H1 (cell line): ENCODE results near the gene C5orf52. TPM values are rescaled to one million over a fixed set of nuclear protein-coding genes. Genes with fewer than 3 reads are reported as not detected.

Source experiments
- CTCF ChIA-PET: fragments of 300-600 bp; sonication (Branson Sonifier 250); formaldehyde crosslinking; loops from one replicate; lab custom pipeline; 2021; ENCODE audit not compliant: partially characterized antibody; lab: Charles Lee
- POLR2A ChIA-PET: fragments of 300-600 bp; sonication (Branson Sonifier 250); formaldehyde crosslinking; loops from one replicate; lab custom pipeline; 2021; ENCODE audit warnings: inconsistent platforms; ENCODE audit not compliant: partially characterized antibody; lab: Charles Lee
- DNase-seq, 2 experiments: peaks; one replicate each; pipeline versions ENCODE4 v3.0.0 to v3.0.0-alpha.2; 2010 to 2022; ENCODE audit warnings: low spot score in 2 of 2, low read depth in 1 of 2, mixed read lengths in 1 of 2
- FAIRE-seq: peaks from 2 replicates; lab custom pipeline; 2011; peaks lifted over from hg19 to GRCh38; lab: Jason Lieb, UNC
- H2AFZ ChIP-seq: 2 replicates; pipeline ENCODE4 v1.8.1; 2012; ENCODE audit warnings: low read length, inconsistent platforms
- H2AK5ac ChIP-seq: 2 replicates; pipeline ENCODE4 v1.6.1; 2013; ENCODE audit warnings: low read depth, low read length
- H2BK120ac ChIP-seq: replicated peaks from 2 replicates; pipeline ENCODE3; 2013; ENCODE audit warnings: low read depth, low read length, inconsistent platforms
- H2BK12ac ChIP-seq: 2 replicates; pipeline ENCODE4 v1.6.1; 2013; ENCODE audit warnings: low read depth, low read length
- H2BK15ac ChIP-seq: 2 replicates; pipeline ENCODE4 v1.6.1; 2013; ENCODE audit warnings: low read length
- H2BK20ac ChIP-seq: 2 replicates; pipeline ENCODE4 v1.6.1; 2013; ENCODE audit warnings: low read length
- H2BK5ac ChIP-seq: 2 replicates; pipeline ENCODE4 v1.6.1; 2013; ENCODE audit warnings: low read depth, low read length
- H3K14ac ChIP-seq: 2 replicates; pipeline ENCODE4 v1.6.1; 2013; ENCODE audit warnings: inconsistent platforms; ENCODE audit not compliant: insufficient read length
- H3K18ac ChIP-seq: 2 replicates; pipeline ENCODE4 v1.6.1; 2013; ENCODE audit warnings: low read length; ENCODE audit errors: extremely low read depth
- H3K23ac ChIP-seq: 2 replicates; pipeline ENCODE4 v1.6.1; 2013; ENCODE audit warnings: inconsistent platforms; ENCODE audit not compliant: insufficient read length
- H3K23me2 ChIP-seq: 2 replicates; pipeline ENCODE4 v1.6.1; 2013; ENCODE audit warnings: low read depth, low read length
- H3K27ac ChIP-seq: 2 replicates; pipeline ENCODE4 v1.6.1; 2011; ENCODE audit warnings: low read depth, low read length, inconsistent platforms
- H3K27me3 ChIP-seq, 4 experiments: replicated peaks in 1 of 4; 1 replicate in 1 of 4; 2 replicates in 3 of 4; pipeline versions ENCODE4 v1.6.1 to v1.8.1; 2011 to 2013; ENCODE audit warnings: low read length in 3 of 4, mild to moderate bottlenecking in 3 of 4, inconsistent platforms in 2 of 4, mixed read lengths in 2 of 4, moderate library complexity in 1 of 4; ENCODE audit not compliant: control insufficient read depth in 3 of 4, insufficient read depth in 3 of 4; ENCODE audit errors: extremely low read depth in 1 of 4
- H3K36me3 ChIP-seq, 4 experiments: 2 replicates each; pipeline versions ENCODE4 v1.6.1 to v1.8.1; 2011 to 2013; ENCODE audit warnings: mild to moderate bottlenecking in 4 of 4, low read length in 3 of 4, moderate library complexity in 2 of 4, control low read depth in 1 of 4, inconsistent platforms in 1 of 4; ENCODE audit not compliant: insufficient read depth in 4 of 4, control insufficient read depth in 2 of 4
- H3K4ac ChIP-seq: replicated peaks from 2 replicates; pipeline ENCODE3; 2013; ENCODE audit warnings: low read length, low read depth, mixed read lengths, inconsistent platforms; ENCODE audit not compliant: insufficient read length
- H3K4me1 ChIP-seq, 4 experiments: replicated peaks in 1 of 4; 1 replicate in 1 of 4; 2 replicates in 3 of 4; pipeline versions ENCODE4 v1.6.1 to v1.8.1; 2011 to 2013; ENCODE audit warnings: low read length in 3 of 4, inconsistent platforms in 2 of 4, mixed read lengths in 1 of 4; ENCODE audit not compliant: insufficient read depth in 4 of 4, control insufficient read depth in 3 of 4
- H3K4me2 ChIP-seq, 2 experiments: 2 replicates each; pipeline versions ENCODE4 v1.6.1 to v1.8.1; 2011 to 2013; ENCODE audit warnings: low read depth in 2 of 2, low read length in 2 of 2, control low read depth in 1 of 2, inconsistent platforms in 1 of 2, mild to moderate bottlenecking in 1 of 2; ENCODE audit not compliant: insufficient read depth in 1 of 2
- H3K4me3 ChIP-seq, 4 experiments: fragments of 200-600, 300-600 bp in 1 of 4; sonication (generic), shearing (Covaris generic), sonication (Bioruptor Twin) in 1 of 4; 2 replicates each; pipeline versions ENCODE4 v1.5.1 to v1.8.1; 2011 to 2016; ENCODE audit warnings: low read length in 4 of 4, low read depth in 3 of 4, control low read depth in 2 of 4, inconsistent platforms in 2 of 4, mild to moderate bottlenecking in 2 of 4, mixed read lengths in 1 of 4, moderate library complexity in 1 of 4; ENCODE audit not compliant: insufficient read depth in 2 of 4; ENCODE audit errors: extremely low read depth in 1 of 4
- H3K56ac ChIP-seq: replicated peaks from 2 replicates; pipeline ENCODE3; 2013; ENCODE audit warnings: low read depth, mild to moderate bottlenecking, mixed read lengths, low read length, inconsistent platforms; ENCODE audit not compliant: insufficient read length
- H3K79me1 ChIP-seq: 2 replicates; pipeline ENCODE4 v1.6.1; 2013; ENCODE audit warnings: low read depth, low read length, control low read depth
- H3K79me2 ChIP-seq, 2 experiments: 2 replicates each; pipeline versions ENCODE4 v1.6.1 to v1.8.1; 2012 to 2013; ENCODE audit warnings: low read length in 2 of 2, mild to moderate bottlenecking in 2 of 2, inconsistent platforms in 1 of 2; ENCODE audit not compliant: insufficient read depth in 2 of 2, control insufficient read depth in 1 of 2
- H3K9ac ChIP-seq, 4 experiments: replicated peaks in 1 of 4; 1 replicate in 1 of 4; 2 replicates in 3 of 4; pipeline versions ENCODE4 v1.6.1 to v1.8.1; 2011 to 2013; ENCODE audit warnings: low read depth in 3 of 4, low read length in 3 of 4, control low read depth in 2 of 4, mild to moderate bottlenecking in 2 of 4, moderate library complexity in 2 of 4, inconsistent platforms in 1 of 4; ENCODE audit errors: extremely low read depth in 1 of 4
- H3K9me3 ChIP-seq, 2 experiments: 2 replicates each; pipeline versions ENCODE4 v1.6.1 to v1.8.1; 2012 to 2013; ENCODE audit warnings: mild to moderate bottlenecking in 2 of 2, moderate library complexity in 2 of 2, control low read depth in 1 of 2, inconsistent platforms in 1 of 2, low read depth in 1 of 2, low read length in 1 of 2, mixed read lengths in 1 of 2; ENCODE audit not compliant: insufficient read depth in 2 of 2
- H4K20me1 ChIP-seq, 2 experiments: replicated peaks in 1 of 2; 2 replicates each; pipeline versions ENCODE3 to v1.8.1; 2011 to 2013; ENCODE audit warnings: inconsistent platforms in 2 of 2, low read length in 2 of 2, mild to moderate bottlenecking in 1 of 2; ENCODE audit not compliant: insufficient read depth in 2 of 2, control insufficient read depth in 1 of 2
- H4K5ac ChIP-seq: 2 replicates; pipeline ENCODE4 v1.6.1; 2013; ENCODE audit warnings: low read length, low read depth, mixed read lengths, inconsistent platforms; ENCODE audit not compliant: insufficient read length
- H4K8ac ChIP-seq: 2 replicates; pipeline ENCODE4 v1.8.0; 2013; ENCODE audit warnings: mild to moderate bottlenecking, moderate library complexity, low read length, inconsistent platforms; ENCODE audit not compliant: insufficient read depth; ENCODE audit errors: extremely low read depth
- H4K91ac ChIP-seq: replicated peaks from 2 replicates; pipeline ENCODE3; 2013; ENCODE audit warnings: low read length, mixed read lengths, inconsistent platforms; ENCODE audit not compliant: insufficient read length
- PHF8 ChIP-seq: fragments of 200-600 bp; sonication (generic); conservative IDR thresholded peaks from 2 replicates; pipeline ENCODE4 v1.7.1; 2012; ENCODE audit warnings: low read depth, mild to moderate bottlenecking, inconsistent platforms, low read length, moderate library complexity
- SP1 ChIP-seq: IDR thresholded peaks from 2 replicates; pipeline ENCODE4 v1.6.1; 2011; ENCODE audit warnings: low read depth, low read length
- WGBS, 2 experiments: shearing (Covaris generic) in 1 of 2; methylation state at CpG; one replicate each; pipeline versions ENCODE4 v1.1.6 to v1.1.7; 2013 to 2015; ENCODE audit warnings: low lambda C conversion rate in 2 of 2, mixed read lengths in 2 of 2, inconsistent platforms in 1 of 2, low coverage in 1 of 2, missing lambda C conversion rate in 1 of 2; ENCODE audit not compliant: insufficient replicate concordance in 2 of 2, insufficient coverage in 1 of 2, insufficient read length in 1 of 2; ENCODE audit errors: extremely low coverage in 1 of 2, missing lambda C conversion rate in 1 of 2; 5-methylcytosine and 5-hydroxymethylcytosine counted together
- polyA plus RNA-seq, 7 experiments: library from polyadenylated mRNA; depleted of rRNA in 3 of 7; stranded (reverse) in 5 of 7; unstranded in 2 of 7; fragments of >200 nt in 5 of 7; fragments of 200-250 nt in 2 of 7; gene quantifications; 1 replicate in 5 of 7; 2 replicates in 1 of 7; 4 replicates in 1 of 7; pipeline versions ENCODE4 v1.2.1 to v1.2.3, GENCODE V29; 2011 to 2013; ENCODE audit warnings: missing spikeins in 2 of 7, mixed read lengths in 2 of 7
- total RNA-seq: library from RNA; stranded (reverse); fragmentation: NEBNext Ultra II Directional; extraction: Animal tissue kit (Norgen Biotek cat#: 25700); gene quantifications from 2 replicates; pipeline ENCODE4 v1.2.1, GENCODE V29; 2021

The C5orf52 gene
- total and polyA plus RNA-seq, 2 of the 8 experiments (the other 6 are each of a cell fraction or from before 2014, with no cell fraction given): not detected

GRCh38 chr5:157648275-157648990, 22.9 kb upstream of the C5orf52 start:
- ChIA-PET POLR2A (no interaction called here), CTCF (interaction anchor here (0.5 to 1.0 kb wide), 2 partner anchors 19 to 427 kb away, joined by 3 read pairs; no protein-coding TSS in a partner anchor)
- Histone ChIP-seq H4K8ac (no peak overlapping the region), H3K79me1 (no peaks in the 10 kb centered on the region), H3K4me3 (no peak overlapping the region), H3K14ac (no peak overlapping the region), H2BK5ac (no peak overlapping the region), H3K4ac (no peak overlapping the region), H3K4me1 (no peaks in the 10 kb centered on the region), H4K5ac (no peak overlapping the region), H2BK120ac (no peak overlapping the region), H3K9ac (no peak overlapping the region), H3K36me3 (no peaks in the 10 kb centered on the region), H3K56ac (no peak overlapping the region), H3K27me3 (peaks cover 0 to 7% (median 3%) of the 10 kb centered on the region in 4 experiments; a peak in 6 of 7 replicates), H3K18ac (no peak overlapping the region), H3K23ac (no peak overlapping the region), H4K20me1 (no peaks in the 10 kb centered on the region), H3K79me2 (no peaks in the 10 kb centered on the region), H3K4me2 (no peak overlapping the region), H2BK20ac (no peak overlapping the region), H2BK15ac (no peak overlapping the region), H3K27ac (no peak overlapping the region), H2AK5ac (no peak overlapping the region), H3K9me3 (peaks cover 3 to 11% of the 10 kb centered on the region in 2 experiments; a peak in 2 of 4 replicates), H3K23me2 (no peaks in the 10 kb centered on the region; the same call in 1 of the 2 replicates), H4K91ac (no peak overlapping the region), H2BK12ac (no peak overlapping the region), H2AFZ (no peak overlapping the region)
- no peak for FAIRE-seq
- DNase-seq: no peak
- TF ChIP-seq SP1: no peak
- TF ChIP-seq PHF8: no peak
- 86% methylated on average over 7 of the region's 7 CpGs; no CpG with 5 or more reads in 1 of the 2 experiments for WGBS, 2 experiments
